ENCODE results near the gene JAKMIP1.

Gene JAKMIP1

DNA sequence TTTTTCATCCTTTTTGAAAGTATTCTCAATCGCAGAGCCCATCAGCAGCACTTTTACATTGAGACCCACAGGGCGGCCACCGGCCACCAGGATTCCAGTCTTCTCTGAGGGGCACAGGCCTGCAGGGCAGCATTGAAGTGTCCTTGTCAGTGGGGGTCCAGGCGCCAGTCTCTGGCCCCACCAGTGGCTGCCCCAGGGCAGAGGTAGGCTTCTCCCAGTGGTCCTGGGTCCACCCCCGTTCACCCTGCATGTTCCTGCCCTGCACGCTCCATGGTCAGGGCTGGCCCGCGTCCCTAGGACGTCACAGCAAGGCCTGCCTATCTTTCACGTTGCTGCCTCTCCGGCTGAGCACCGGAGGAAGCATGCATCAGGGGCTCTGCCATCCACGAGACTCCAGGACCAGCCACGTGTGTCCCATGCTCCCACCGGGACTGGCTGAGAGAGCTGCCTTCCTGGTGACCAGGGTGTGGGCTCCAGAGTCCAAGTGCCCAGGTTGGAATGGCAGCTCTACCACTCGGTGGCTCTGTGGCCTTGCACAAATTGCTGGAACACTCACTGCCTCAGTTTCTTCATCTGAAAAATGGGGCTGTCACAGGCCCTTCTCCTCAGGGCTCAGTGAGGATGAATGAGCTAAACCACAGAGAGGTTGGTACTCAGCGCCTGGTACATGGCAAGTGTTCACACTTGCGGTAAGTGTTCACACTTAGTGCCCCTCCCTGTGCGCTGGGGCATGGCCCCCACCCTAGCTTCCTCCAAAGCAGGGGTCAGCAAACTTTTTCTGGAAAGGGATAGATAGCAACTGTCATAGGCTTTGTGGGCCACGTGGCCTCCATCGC lies 30.7 kb upstream of the JAKMIP1 start:
- peaks cover 0 to 93% (median 62%) of the 10 kb centered on the region in 10 experiments; a peak in 17 of 20 replicates for H3K4me1 ChIP-seq
- H3K4me3 ChIP-seq = no peak overlapping the region
- H3K9me3 ChIP-seq (replicated peaks in 1 of 11) = no peaks in the 10 kb centered on the region
- H4K20me1 ChIP-seq = peaks cover 0 to 23% (median 0%) of the 10 kb centered on the region in 11 experiments; a peak in 4 of 22 replicates
- H3K36me3 ChIP-seq = no peaks in the 10 kb centered on the region
- peak overlapping the region in 9 of 11 experiments; percentile 39 to 82 (median 70); a peak in 17 of 22 replicates for H3K4me2 ChIP-seq
- H3K27ac ChIP-seq = no peak overlapping the region
- no peaks in the 10 kb centered on the region for H3K27me3 ChIP-seq
- TF ChIP-seq Cebpa-rat (IDR thresholded peaks at IDR 0.05) = no peak
- H3K9ac ChIP-seq = no peak overlapping the region

DNA sequence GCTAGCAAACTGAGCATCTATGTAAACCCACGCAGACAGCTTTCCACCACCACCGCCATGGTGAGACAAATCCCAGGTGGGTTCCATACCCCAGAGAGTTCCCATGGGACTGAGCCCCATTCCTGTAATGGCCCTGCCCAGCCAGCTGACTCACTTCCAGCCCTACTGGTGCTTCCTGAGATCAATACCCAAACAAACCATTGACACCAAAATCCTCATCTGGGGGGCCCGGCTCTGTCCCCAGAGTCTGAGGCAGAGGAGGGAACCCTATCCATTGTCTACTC lies 30.1 kb upstream of the JAKMIP1 start:
- Histone ChIP-seq H3K4me1 (peaks cover 0 to 88% (median 57%) of the 10 kb centered on the region in 10 experiments; a peak in 17 of 20 replicates), H3K27me3 (no peaks in the 10 kb centered on the region)
- TF ChIP-seq Cebpa-rat (IDR thresholded peaks at IDR 0.05) = no peak

DNA sequence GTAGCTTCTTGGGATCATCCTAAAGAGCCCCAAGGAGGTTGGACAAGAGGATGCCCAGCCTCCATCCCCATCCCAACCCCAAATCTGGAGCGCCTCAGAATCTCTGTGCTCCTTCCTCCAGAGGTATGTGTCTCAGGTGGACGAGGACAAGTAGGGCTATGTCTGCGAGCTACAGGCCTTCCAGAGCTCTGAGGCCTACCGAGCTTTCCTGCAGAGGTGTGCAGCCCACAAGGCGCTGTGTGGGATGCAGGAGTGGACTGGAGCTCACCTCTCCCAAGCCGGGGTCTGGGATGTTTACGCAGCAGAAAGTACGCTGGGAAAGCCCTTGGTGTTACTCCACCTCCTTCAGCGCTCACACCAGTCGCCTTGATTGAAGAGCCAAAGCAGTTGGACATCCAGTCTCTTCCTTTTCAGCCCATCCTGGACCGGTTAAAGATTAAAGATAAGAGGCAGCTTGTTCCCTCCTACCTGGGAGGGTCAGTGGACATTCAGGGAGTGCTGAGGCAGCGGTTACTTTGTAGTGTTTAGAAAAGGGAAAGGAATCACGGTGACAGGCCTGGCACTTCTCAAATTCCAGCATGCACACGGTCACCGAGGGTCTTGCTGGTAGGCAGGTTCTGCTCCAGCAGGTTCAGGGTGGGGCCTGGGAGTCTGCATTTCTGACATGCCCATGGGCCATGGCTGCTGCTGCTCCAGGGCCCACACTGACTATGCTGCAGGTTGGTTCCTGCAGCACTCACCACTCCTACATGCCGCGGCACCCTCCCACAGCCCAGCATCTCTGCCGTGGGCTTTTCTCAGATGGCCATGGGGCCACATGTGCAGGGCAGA lies 29.5 kb upstream of the JAKMIP1 start:
- Histone ChIP-seq H3K4me3 (no peak overlapping the region), H3K27ac (no peak overlapping the region), H3K4me1 (peaks cover 0 to 82% (median 51%) of the 10 kb centered on the region in 10 experiments; a peak in 17 of 20 replicates), H3K27me3 (no peaks in the 10 kb centered on the region), H3K9ac (no peak overlapping the region), H3K9me3 (replicated peaks in 1 of 11) (no peaks in the 10 kb centered on the region), H4K20me1 (peaks cover 0 to 25% (median 0%) of the 10 kb centered on the region in 11 experiments; a peak in 6 of 22 replicates), H3K36me3 (no peaks in the 10 kb centered on the region), H3K4me2 (peak overlapping the region in 9 of 11 experiments; percentile 39 to 82 (median 70); a peak in 18 of 22 replicates)
- no peak for TF ChIP-seq Cebpa-rat (IDR thresholded peaks at IDR 0.05)

More for the DNA sequence above, 30.1 kb upstream of the JAKMIP1 start:
- Histone ChIP-seq H3K4me3 (no peak overlapping the region), H4K20me1 (peaks cover 0 to 25% (median 0%) of the 10 kb centered on the region in 11 experiments; a peak in 5 of 22 replicates), H3K4me2 (peak overlapping the region in 9 of 11 experiments; percentile 39 to 82 (median 70); a peak in 18 of 22 replicates), H3K27ac (no peak overlapping the region), H3K9ac (no peak overlapping the region), H3K9me3 (replicated peaks in 1 of 11) (no peaks in the 10 kb centered on the region), H3K36me3 (no peaks in the 10 kb centered on the region)

DNA sequence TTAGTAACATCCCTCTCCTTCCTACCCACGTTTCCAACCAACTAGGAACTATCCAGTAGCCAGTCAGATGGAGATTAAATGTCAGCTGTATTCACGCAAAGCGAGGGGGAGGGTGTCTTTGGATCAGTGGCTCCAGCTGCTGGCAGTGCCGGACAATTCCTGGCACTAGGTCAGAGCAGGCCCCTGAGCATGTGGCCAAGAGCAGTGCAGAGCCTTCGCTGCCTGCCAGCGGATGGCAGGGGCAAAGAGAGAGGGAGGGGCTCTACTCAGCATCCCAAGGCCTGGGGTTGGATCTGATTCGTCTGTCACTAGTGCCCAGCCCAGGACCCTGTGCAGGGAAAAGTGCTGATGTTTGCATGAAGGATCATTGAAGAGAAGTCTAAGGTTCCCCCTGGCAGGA lies 28.7 kb upstream of the JAKMIP1 start:
- TF ChIP-seq Cebpa-rat (IDR thresholded peaks at IDR 0.05) = no peak
- no peaks in the 10 kb centered on the region for H3K9me3 ChIP-seq (replicated peaks in 1 of 11)
- peaks cover 0 to 74% (median 43%) of the 10 kb centered on the region in 10 experiments; a peak in 16 of 20 replicates for H3K4me1 ChIP-seq
- peaks cover 0 to 27% (median 0%) of the 10 kb centered on the region in 11 experiments; a peak in 6 of 22 replicates for H4K20me1 ChIP-seq
- H3K9ac ChIP-seq = no peak overlapping the region
- H3K27me3 ChIP-seq = no peaks in the 10 kb centered on the region
- no peak overlapping the region for H3K4me3 ChIP-seq
- H3K27ac ChIP-seq = no peak overlapping the region
- H3K4me2 ChIP-seq = peak overlapping the region in 3 of 11 experiments; percentile 1 to 75 (median 19); a peak in 2 of 22 replicates
- no peaks in the 10 kb centered on the region for H3K36me3 ChIP-seq

DNA sequence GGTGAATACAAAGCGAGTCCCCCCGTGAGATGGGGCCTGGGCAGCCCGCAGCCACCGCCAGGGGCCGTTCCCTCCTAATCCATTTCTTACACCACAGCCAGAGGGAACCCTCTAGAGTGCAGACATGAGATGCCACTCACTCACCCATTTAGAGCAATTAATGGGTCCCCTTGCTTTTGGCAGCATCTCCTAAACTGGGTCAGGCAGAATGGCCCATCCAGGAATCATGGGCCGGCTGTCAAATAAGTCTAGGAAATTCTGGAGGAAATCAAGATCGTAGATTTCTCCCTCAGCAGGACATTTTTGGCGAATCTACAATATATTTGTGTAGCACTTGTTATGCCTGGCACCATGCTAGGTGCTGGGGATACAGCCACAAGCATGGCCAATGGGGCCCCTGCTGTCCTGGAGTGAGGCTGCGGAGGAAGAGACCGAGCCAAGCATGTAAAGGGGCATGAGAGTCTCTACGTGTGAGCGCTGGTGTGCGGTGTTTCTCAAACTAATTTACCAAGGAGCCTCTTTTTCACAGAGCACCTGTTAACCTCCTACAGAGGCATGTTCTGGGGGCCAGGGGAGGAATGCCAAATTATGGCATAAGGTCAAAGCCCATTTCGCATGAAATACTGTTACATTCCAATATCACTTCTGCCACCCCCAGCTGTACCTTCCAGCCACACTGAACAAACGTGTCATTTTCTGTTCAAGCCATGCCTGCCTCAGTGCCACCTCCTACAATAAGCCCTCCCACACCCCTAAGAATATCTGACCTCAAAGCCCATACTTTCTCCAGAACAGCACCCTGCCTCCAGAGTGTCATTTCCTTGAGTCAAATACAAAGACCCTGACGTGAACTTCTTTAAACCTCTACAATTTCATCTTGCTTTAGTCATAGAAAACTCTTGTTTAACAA lies 28.1 kb upstream of the JAKMIP1 start:
- Histone ChIP-seq H3K4me2 (peak overlapping the region in 4 of 11 experiments; percentile 19 to 77 (median 52); a peak in 4 of 22 replicates), H3K4me1 (peaks cover 0 to 67% (median 37%) of the 10 kb centered on the region in 10 experiments; a peak in 16 of 20 replicates)

DNA sequence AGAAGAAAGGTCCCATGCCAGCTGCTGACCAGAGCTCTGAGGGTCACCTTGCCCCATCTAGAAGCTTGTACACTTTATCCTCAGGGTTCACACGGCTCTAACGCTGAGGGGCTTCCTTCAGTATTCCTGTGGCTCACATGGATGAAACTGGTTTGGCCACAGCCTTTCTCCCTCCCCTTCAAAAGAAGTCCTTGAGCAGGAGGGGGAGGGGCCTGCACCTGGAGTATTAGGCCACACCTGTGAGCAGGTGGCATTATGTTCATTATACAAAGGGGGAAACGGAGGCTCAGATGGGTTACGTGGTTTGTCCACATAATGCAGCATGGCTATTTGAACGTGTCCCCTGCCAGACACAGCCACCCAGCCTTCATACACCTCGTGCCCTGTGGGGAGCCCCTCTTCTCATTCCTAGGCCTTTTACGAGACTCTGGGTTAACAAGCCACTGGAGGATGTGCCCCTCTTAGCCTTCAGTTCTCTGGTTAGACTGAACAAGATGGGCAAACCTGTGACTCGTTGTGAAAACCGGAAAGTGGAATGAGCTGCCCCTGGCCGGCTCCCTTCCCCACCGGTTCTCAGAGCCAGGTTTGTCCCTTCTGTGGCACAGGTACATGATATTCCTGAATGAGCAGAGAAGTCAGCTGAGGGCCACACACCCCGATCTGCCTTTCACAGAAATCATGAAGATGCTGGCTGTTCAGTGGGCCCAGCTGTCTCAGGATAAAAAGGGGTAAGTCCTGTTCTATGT lies 27.2 kb upstream of the JAKMIP1 start:
- no peak overlapping the region for H3K4me3 ChIP-seq
- peak overlapping the region in 8 of 11 experiments; percentile 41 to 83 (median 71); a peak in 17 of 22 replicates for H3K4me2 ChIP-seq
- no peak for TF ChIP-seq Cebpa-rat (IDR thresholded peaks at IDR 0.05)
- H3K36me3 ChIP-seq = no peaks in the 10 kb centered on the region
- no peak overlapping the region for H3K27ac ChIP-seq
- peaks cover 0 to 31% (median 0%) of the 10 kb centered on the region in 11 experiments; a peak in 6 of 22 replicates for H4K20me1 ChIP-seq
- H3K27me3 ChIP-seq = no peaks in the 10 kb centered on the region
- H3K9ac ChIP-seq = no peak overlapping the region
- H3K9me3 ChIP-seq (replicated peaks in 1 of 11) = peaks cover 2 to 4% (median 3%) of the 10 kb centered on the region in 11 experiments; a peak in 20 of 22 replicates
- H3K4me1 ChIP-seq = peaks cover 0 to 59% (median 33%) of the 10 kb centered on the region in 10 experiments; a peak in 16 of 20 replicates

More for the DNA sequence above, 28.1 kb upstream of the JAKMIP1 start:
- Histone ChIP-seq H3K9ac (no peak overlapping the region), H3K9me3 (replicated peaks in 1 of 11) (no peaks in the 10 kb centered on the region), H3K27ac (no peak overlapping the region), H3K27me3 (no peaks in the 10 kb centered on the region), H3K36me3 (no peaks in the 10 kb centered on the region), H4K20me1 (peaks cover 0 to 31% (median 0%) of the 10 kb centered on the region in 11 experiments; a peak in 6 of 22 replicates), H3K4me3 (no peak overlapping the region)
- TF ChIP-seq Cebpa-rat (IDR thresholded peaks at IDR 0.05) = no peak

DNA sequence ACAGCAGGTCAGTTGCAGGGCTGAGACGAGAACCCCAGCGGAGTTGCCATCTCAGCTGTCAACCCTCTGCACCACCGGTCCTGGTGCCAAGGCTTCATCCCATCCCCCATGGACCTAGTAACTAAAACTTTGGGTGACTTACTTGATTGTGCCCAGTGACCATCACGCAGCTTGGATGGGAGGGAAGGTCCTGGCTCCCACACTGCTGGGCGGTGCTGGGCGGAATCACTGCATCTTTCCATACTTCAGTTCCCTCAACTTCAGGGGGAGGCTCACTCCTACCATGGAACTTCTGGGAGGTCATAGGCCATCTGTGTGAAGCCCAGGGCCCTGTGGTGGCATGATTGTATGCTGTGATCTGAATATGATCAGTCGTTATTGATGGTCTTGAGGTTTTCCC lies 26.2 kb upstream of the JAKMIP1 start:
- peaks cover 0 to 54% (median 33%) of the 10 kb centered on the region in 10 experiments; a peak in 16 of 20 replicates for H3K4me1 ChIP-seq
- H3K9me3 ChIP-seq (replicated peaks in 1 of 11) = peaks cover 8 to 12% (median 10%) of the 10 kb centered on the region in 11 experiments
- H3K36me3 ChIP-seq = no peaks in the 10 kb centered on the region
- no peak overlapping the region for H3K9ac ChIP-seq
- H3K27ac ChIP-seq = no peak overlapping the region
- H3K27me3 ChIP-seq = no peaks in the 10 kb centered on the region
- peak overlapping the region in 8 of 11 experiments; percentile 41 to 83 (median 71); a peak in 16 of 22 replicates for H3K4me2 ChIP-seq
- TF ChIP-seq Cebpa-rat (IDR thresholded peaks at IDR 0.05) = no peak
- no peak overlapping the region for H3K4me3 ChIP-seq
- peaks cover 0 to 31% (median 0%) of the 10 kb centered on the region in 11 experiments; a peak in 6 of 22 replicates for H4K20me1 ChIP-seq
